HepG2 (cell line): ENCODE data around the gene EFEMP2. TPM values are rescaled to one million over a fixed set of nuclear protein-coding genes. Genes with fewer than 3 reads are reported as not detected.

Source experiments
- ATM ChIP-seq: fragments of 450-650 bp; IDR thresholded peaks from 2 replicates; pipeline ENCODE4 v1.7.1; 2017; ENCODE audit warnings: mild to moderate bottlenecking, borderline replicate concordance
- BORCS8-MEF2B ChIP-seq: sonication (generic); formaldehyde crosslinking; IDR thresholded peaks from 2 replicates; pipeline ENCODE4 v1.8.0; 2022; ENCODE audit warnings: mild to moderate bottlenecking, missing genetic modification reagents
- KLF11 ChIP-seq: IDR thresholded peaks from 2 replicates; pipeline ENCODE4 v1.6.1; 2016; ENCODE audit warnings: missing compliant biosample characterization
- PLRG1 ChIP-seq: fragments of 450-650 bp; conservative IDR thresholded peaks from 2 replicates; pipeline ENCODE4 v1.6.1; 2016
- ZHX1 ChIP-seq: sonication (generic); formaldehyde crosslinking; IDR thresholded peaks from 2 replicates; pipeline ENCODE4 v1.8.1; 2022; ENCODE audit warnings: low read depth, mild to moderate bottlenecking, missing genetic modification reagents
- ZNF251 ChIP-seq: sonication (generic); formaldehyde crosslinking; IDR thresholded peaks from 2 replicates; pipeline ENCODE4 v1.9.0; 2021; ENCODE audit warnings: mild to moderate bottlenecking, missing genetic modification reagents
- ZNF639 ChIP-seq: conservative IDR thresholded peaks from 2 replicates; pipeline ENCODE4 v1.6.1; 2018; ENCODE audit warnings: missing genetic modification reagents
- ZNF878 ChIP-seq: sonication (generic); formaldehyde crosslinking; IDR thresholded peaks from 2 replicates; pipeline ENCODE4 v1.8.1; 2023; ENCODE audit warnings: mild to moderate bottlenecking, missing genetic modification reagents, moderate library complexity
- polyA plus RNA-seq, 8 experiments: library from polyadenylated mRNA; depleted of rRNA in 3 of 8; stranded (reverse) in 7 of 8; unstranded in 1 of 8; fragments of >200 nt; fragmentation: Illumina TruSeq in 4 of 8; extraction: Trizol in 4 of 8; gene quantifications; 2 replicates each; pipeline versions ENCODE4 v1.2.1 to v1.2.3, GENCODE V29; 2011 to 2016; ENCODE audit warnings: low read depth in 4 of 8, missing spikeins in 1 of 8, mixed read lengths in 1 of 8; ENCODE audit not compliant: insufficient read depth in 1 of 8
- total RNA-seq, 5 experiments: library from RNA; depleted of rRNA; stranded (reverse); fragments of >200 nt; fragmentation: Illumina TruSeq; extraction: Trizol; gene quantifications; 2 replicates each; pipeline ENCODE4 v1.2.3, GENCODE V29; 2016; ENCODE audit warnings: low read depth in 1 of 5

The EFEMP2 gene
- total and polyA plus RNA-seq, 2 of the 13 experiments (the other 11 are each of a cell fraction or from before 2014, with no cell fraction given) = 7.4 to 29.7 TPM

GRCh38 chr11:65900125-65900898 is 27.7 kb upstream of the EFEMP2 start, which contains the start of gene FOSL1 (continued):
- TF ChIP-seq ZHX1 (CRISPR knock-in tag) (no peak), PLRG1 (no peak), ZNF251 (CRISPR knock-in tag) (no peak), KLF11 (0 out of 2 replicates have a peak, but pooled peaks have one; percentile 68), ZNF878 (peak; percentile 77; the same call in 1 of the 2 replicates), BORCS8-MEF2B (no peak), ATM (no peak), ZNF639 (CRISPR knock-in tag) (peak; percentile 49; the same call in 1 of the 2 replicates)
